ENCODE results near the gene KCNJ5.
A peak's percentile ranks its signal among the peaks of the same experiment; 100 is the strongest.

KCNJ5 gene

GRCh38 chr11:128895526-128895925 lies 4.4 kb downstream of the KCNJ5 start:
- DNase-seq (ENCODE audit: low spot score), result no peak

DNA sequence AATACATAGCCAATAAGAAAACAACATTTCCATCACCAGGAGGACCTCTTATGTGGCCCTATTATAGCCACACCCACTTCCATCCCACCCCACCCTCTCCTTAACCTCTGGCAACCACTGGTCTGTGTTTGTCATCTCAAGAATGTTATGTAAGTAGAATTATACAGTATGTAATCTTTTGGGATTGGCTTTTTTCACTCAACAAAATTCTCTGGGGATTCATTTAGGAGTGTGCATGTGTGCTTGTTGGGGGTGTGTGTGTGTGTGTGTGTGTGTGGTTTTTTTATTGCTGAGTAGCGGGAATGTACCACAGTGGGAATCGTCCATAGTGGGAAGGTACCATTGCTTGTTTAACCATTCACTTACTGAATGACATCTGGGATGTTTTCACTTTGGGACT lies 5.2 kb downstream of the KCNJ5 start:
- no peak for DNase-seq (ENCODE audit: low spot score)

GRCh38 chr11:128897826-128898225 lies 6.7 kb downstream of the KCNJ5 start:
- DNase-seq (ENCODE audit: low spot score), result no peak

DNA sequence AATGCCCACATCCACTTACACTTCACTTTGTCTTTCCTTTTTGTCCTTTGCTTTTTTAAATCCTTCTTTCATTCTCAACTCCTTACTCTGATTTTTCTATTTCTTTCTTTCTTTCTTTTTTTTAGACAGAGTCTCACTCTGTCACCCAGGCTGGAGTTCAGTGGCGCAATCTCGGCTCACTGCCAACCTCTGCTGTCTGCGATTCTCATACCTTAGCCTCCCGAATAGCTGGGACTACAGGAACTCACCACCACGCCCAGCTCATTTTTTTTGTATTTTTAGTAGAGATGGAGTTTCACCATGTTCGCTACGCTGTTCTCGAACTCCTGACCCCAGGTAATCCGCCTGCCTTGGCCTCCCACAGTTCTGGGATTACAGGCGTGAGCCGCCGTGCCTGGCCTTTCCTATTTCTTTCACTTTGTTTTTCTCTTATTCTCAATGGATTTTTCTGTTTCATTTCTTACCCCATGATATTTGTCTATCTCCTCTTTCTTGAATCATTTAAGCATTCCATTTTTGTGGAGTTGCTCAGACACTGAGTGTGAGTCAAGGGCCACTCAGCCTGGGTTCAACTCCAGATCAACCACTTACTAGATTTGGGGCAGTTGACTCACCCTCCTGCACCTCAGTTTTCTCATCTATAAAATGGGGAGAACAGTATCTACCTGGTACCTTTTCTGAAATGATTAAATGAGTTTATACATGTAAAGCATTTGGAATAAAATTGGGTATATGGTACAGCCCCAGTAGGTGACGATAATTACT lies 7.6 kb downstream of the KCNJ5 start:
- DNase-seq (ENCODE audit: low spot score), result no peak

DNA sequence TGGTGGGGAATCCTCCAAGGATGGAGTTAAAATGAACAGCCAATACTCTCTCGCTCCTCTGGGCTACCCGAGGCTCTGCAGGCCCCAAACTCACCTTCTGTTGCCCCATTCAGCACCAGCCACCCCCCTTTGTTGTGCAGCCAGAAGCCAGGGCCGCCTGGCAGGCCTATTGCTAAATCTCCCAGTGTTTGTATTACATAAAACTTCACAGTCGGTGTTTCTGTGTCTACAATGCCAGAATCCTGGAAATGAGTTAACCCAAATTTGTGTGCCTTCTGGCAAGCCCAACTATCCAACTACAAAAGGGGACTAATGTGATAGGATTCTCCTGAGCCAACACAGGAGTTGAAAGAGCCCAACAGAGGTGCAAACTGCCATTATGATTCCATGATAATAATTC lies 9.3 kb downstream of the KCNJ5 start:
- DNase-seq (ENCODE audit: low spot score), result no peak

DNA sequence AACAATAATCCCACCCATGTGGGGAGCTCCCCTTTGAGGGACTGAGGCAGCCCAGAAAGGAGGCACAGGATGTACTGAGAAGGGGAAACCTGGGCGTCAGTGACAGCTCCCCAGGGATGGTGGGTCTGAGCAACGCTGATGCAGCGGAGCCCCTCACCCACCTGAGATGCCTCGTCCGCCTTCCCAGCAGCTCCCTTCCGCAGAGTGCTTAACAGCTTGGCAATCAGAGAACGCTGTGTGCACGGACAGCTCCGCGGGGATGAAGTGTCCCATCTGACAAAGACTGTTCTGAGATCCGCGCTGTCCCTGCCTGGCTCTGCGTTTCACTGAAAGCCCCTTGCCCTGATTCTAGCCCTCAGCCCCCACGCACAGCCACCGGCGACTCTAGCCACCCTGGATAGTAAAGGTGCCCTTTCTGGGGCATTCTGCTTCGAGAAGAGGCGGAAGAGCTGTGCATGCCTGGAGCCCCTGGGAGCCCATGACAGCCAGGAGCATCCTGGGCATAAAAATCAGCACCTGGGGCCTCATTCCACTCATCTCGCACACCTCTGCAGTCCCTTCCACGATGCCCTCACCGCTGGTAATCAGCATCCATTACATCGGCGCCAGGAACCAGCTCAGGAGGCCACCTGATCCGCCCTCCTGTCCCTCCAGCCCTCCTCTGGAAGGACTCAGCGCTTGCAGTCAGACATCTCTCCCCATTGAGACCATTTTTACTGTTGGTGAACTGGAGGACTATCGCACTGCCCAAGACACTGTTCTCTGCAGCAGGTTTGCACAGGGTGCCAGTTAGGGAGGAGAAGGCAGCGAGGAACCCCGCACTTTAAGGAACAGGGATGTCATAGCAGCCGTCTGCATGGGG lies 10.7 kb downstream of the KCNJ5 start:
- no peak for DNase-seq (ENCODE audit: low spot score)

DNA sequence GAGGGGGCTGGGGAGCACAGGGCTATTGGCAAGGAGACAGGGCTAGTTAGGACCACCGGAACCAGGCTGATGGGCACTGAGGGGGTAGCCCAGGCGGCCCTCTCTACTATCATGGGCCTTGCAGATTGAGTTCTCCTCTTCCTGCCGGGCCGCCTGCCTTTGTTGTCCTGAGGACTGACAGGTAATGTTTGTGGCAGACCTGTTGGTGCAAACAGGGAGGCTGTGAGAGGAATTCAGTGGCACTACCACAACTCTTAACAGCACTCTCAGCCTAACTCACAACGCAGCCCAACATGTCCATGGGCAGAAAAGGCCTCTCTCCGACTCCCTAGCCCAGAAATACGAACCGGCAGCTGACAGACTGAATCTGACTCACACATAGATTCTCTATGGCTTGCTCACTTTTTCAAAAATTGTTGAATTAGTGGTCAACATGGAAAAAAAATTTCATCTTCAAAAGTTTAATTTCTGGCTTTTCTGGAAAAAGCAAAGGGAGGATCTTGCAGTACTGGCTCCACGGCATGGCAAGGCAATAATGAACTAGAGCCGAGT lies 11.4 kb downstream of the KCNJ5 start:
- no peak for DNase-seq (ENCODE audit: low spot score)

- DNase-seq (ENCODE audit: low spot score), result no peak
These were observed 12.3 kb downstream of the KCNJ5 start for GRCh38 chr11:128903248-128904061.

DNA sequence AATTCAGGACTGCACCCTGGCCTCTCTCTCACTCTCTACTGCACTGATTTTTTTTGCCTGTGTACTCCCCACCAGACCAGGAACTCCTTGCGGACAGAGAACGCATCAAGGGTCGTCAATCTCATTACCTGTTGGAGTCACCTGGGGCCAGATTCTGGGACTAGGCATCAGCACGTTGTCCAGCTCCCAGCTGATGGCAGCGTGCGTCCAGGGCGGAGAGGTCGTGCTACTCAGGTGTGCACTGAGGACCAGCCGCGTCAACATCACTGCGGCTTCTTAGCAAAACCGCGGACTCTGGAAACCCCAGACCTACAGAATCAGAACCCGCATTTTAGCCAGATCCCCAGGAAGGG lies 13.1 kb downstream of the KCNJ5 start:
- no peak for DNase-seq (ENCODE audit: low spot score)

DNA sequence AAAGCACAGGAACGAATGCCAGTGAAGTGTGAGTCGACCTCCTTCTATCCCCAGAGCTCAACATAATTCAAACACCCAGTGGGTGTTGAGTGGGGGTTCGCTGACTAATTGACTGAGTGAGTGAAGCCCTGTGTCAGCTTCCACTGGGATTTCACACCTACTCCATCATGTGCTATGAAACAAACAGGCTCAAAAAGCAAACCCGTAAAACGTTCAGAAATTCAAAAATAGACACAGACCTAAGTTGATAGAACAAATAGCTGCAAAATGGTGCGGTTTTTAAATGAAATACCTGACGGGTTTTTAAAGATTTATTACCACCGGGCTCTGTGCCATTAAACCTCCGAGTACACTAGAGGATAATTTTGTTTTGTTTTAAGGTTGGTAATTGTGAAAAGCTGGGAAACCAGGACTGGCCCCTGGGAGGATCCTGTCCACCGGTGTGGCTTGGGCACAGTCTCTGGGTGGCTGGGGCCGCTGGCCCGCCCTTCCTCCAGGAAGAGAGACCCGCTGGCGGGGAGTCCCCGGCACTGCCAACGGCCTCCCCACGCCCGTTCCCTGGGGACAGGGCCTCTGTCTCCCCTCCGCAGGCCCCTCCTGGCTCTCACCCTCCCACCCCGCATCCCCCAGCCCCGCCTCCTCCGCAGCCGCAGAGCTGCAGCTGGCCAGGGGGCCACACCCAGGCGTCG lies 13.6 kb downstream of the KCNJ5 start:
- DNase-seq (ENCODE audit: low spot score), result no peak

- no peak for DNase-seq (ENCODE audit: low spot score)
These were observed 14.4 kb downstream of the KCNJ5 start for GRCh38 chr11:128905345-128906184.

- no peak for DNase-seq (ENCODE audit: low spot score)
These were observed 15.3 kb downstream of the KCNJ5 start for GRCh38 chr11:128906185-128907050.

DNA sequence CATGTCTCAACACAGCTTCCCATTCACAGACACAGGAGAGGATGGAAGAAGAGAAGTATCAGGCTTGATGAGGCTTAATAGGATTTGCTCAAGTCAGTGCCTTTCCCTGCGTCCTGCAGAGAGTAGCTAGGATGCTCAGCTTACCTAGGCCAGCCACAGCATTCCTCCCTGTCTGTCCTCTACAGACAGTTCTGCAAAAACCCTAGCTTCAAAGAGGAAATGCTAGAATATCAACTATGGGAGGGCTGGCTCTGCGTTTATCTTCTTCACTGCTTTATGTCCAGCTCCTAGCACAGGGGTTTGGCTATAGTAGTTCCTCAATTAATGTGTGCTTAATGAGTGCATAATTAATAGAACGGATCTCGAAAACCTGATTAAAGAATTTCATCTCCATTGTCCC lies 16.4 kb downstream of the KCNJ5 start:
- DNase-seq (ENCODE audit: low spot score), result no peak

- peak; percentile 83 for DNase-seq (ENCODE audit: low spot score)
These were observed 17.5 kb downstream of the KCNJ5 start for GRCh38 chr11:128908391-128909246.

- DNase-seq (ENCODE audit: low spot score), result no peak
These were observed 18.4 kb downstream of the KCNJ5 start for GRCh38 chr11:128909438-128910125.

DNA sequence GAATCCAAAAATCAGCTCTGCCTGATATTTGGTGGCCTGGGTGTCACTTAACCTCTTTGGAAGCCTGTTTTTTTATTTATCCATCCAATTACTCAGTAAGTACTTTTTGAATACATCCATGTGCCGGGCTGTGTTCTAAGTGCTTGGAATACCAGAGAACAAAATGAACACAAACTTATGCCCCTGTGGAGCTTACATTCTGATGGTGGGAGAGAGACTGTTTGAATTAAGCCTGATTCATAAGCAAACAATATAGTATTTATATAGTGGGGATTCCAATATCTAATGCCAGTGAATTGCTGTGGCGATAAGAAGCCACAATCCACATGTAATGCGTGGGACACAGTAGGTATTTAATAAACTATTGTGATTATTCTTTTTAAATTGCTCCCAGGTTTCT lies 19.4 kb downstream of the KCNJ5 start:
- no peak for DNase-seq (ENCODE audit: low spot score)

- no peak for DNase-seq (ENCODE audit: low spot score)
These were observed 20.1 kb downstream of the KCNJ5 start for GRCh38 chr11:128911239-128911638.

GRCh38 chr11:128911701-128912100 lies 20.5 kb downstream of the KCNJ5 start:
- DNase-seq (ENCODE audit: low spot score), result no peak

Measured in kidney capillary endothelial cell (primary cell).